ENCODE measurements around the gene PSG7.
"Not testable (repeated sequence)": the region's sequence is repeated elsewhere in the genome, so short reads cannot be mapped to it uniquely, and the experiment has no call there.

PSG7 gene

GRCh38 chr19:42913516-42913915, 23.5 kb downstream of the PSG7 start:
- not testable (repeated sequence) for DNase-seq (ENCODE audit: low read depth)

- not testable (repeated sequence) for DNase-seq (ENCODE audit: low read depth)
These were observed 24.1 kb downstream of the PSG7 start for GRCh38 chr19:42912941-42913340.

GRCh38 chr19:42911731-42912130, 25.3 kb downstream of the PSG7 start:
- DNase-seq (ENCODE audit: low read depth) = not testable (repeated sequence)

- DNase-seq (ENCODE audit: low read depth) = not testable (repeated sequence)
These were observed 30.8 kb downstream of the PSG7 start for GRCh38 chr19:42906162-42906561.

- DNase-seq (ENCODE audit: low read depth) = peak; percentile 15
These were observed 36.4 kb downstream of the PSG7 start for GRCh38 chr19:42900561-42900960.

- not testable (repeated sequence) for DNase-seq (ENCODE audit: low read depth)
These were observed 37.3 kb downstream of the PSG7 start for GRCh38 chr19:42899674-42900073.

- DNase-seq (ENCODE audit: low read depth) = not testable (repeated sequence)
These were observed 37.9 kb downstream of the PSG7 start for GRCh38 chr19:42899110-42899509.

GRCh38 chr19:42898656-42899055, 38.4 kb downstream of the PSG7 start:
- not testable (repeated sequence) for DNase-seq (ENCODE audit: low read depth)

GRCh38 chr19:42897729-42898128, 39.3 kb downstream of the PSG7 start:
- DNase-seq (ENCODE audit: low read depth) = not testable (repeated sequence)

- DNase-seq (ENCODE audit: low read depth) = not testable (repeated sequence)
These were observed 46.6 kb downstream of the PSG7 start for GRCh38 chr19:42890446-42890845.

GRCh38 chr19:42887876-42888445, 49.0 kb downstream of the PSG7 start:
- not testable (repeated sequence) for DNase-seq (ENCODE audit: low read depth)

GRCh38 chr19:42882730-42883129, 54.3 kb downstream of the PSG7 start:
- not testable (repeated sequence) for DNase-seq (ENCODE audit: low read depth)

- not testable (repeated sequence) for DNase-seq (ENCODE audit: low read depth)
These were observed 55.0 kb downstream of the PSG7 start for GRCh38 chr19:42882010-42882409.

GRCh38 chr19:42881279-42881678, 55.7 kb downstream of the PSG7 start:
- DNase-seq (ENCODE audit: low read depth) = not testable (repeated sequence)

GRCh38 chr19:42880621-42881020, 56.4 kb downstream of the PSG7 start:
- DNase-seq (ENCODE audit: low read depth) = not testable (repeated sequence)

- no peak for DNase-seq (ENCODE audit: low read depth)
These were observed 57.4 kb downstream of the PSG7 start, which contains the start of gene PSG1 for GRCh38 chr19:42879613-42880012. PSG1 (minus strand) TSS chr19:42879713; CDS start chr19:42879581, 132 bp downstream.

GRCh38 chr19:42876596-42876995, 60.4 kb downstream of the PSG7 start:
- peak; percentile 42 for DNase-seq (ENCODE audit: low read depth)

GRCh38 chr19:42875881-42876280, 61.1 kb downstream of the PSG7 start:
- DNase-seq (ENCODE audit: low read depth) = peak; percentile 52

GRCh38 chr19:42874901-42875813, 61.9 kb downstream of the PSG7 start:
- DNase-seq (ENCODE audit: low read depth) = peak; percentile 78

- not testable (repeated sequence) for DNase-seq (ENCODE audit: low read depth)
These were observed 62.9 kb downstream of the PSG7 start for GRCh38 chr19:42874136-42874535.
